ENCODE data around the gene NAGS. TPM values are rescaled to one million over a fixed set of nuclear protein-coding genes. Genes with fewer than 3 reads are reported as not detected.
"Not testable (repeated sequence)": the region's sequence is repeated elsewhere in the genome, so short reads cannot be mapped to it uniquely, and the experiment has no call there.

Gene NAGS
- total RNA-seq, 4 donors from 2014 or later: 0.84 to 7.2 (median 1.8) TPM

GRCh38 chr17:44045486-44045885 lies 41.1 kb downstream of the NAGS start:
- no peak for TF ChIP-seq POLR2A (IDR thresholded peaks at IDR 0.05)
- peaks cover 0 to 35% (median 4%) of the 10 kb centered on the region in 3 donors for H3K36me3 ChIP-seq
- 82 to 87% methylated on average over 4 of the region's 4 CpGs for WGBS, 2 donors
- H3K27me3 ChIP-seq: no peaks in the 10 kb centered on the region
- DNase-seq (ENCODE audit: low spot score in 2 of 2): no peak
- H3K4me3 ChIP-seq: no peak overlapping the region
- no peaks in the 10 kb centered on the region for H3K9me3 ChIP-seq
- H3K4me1 ChIP-seq: peaks cover 0 to 25% (median 8%) of the 10 kb centered on the region in 4 donors
- no peak overlapping the region for H3K27ac ChIP-seq

DNA sequence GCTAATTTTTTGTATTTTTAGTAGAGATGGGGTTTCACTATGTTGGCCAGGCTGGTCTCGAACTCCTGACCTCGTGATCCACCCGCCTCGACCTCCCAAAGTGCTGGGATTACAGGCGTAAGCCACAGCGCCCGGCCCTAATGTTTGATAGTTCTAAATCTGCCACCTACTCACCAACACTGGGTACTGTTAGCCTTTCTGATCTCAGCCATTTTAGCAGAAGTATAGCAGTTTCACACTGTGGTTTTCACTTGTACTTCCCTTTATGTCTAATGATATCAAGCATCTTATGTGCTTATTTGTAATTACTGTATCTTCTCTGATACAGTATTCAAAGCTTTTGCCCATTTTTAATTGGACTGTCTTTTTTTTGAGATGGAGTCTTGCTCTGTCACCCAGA lies 42.5 kb downstream of the NAGS start:
- H3K27me3 ChIP-seq; H3K4me3 ChIP-seq; H3K9me3 ChIP-seq; H3K27ac ChIP-seq; DNase-seq (ENCODE audit: low spot score in 2 of 2): not testable (repeated sequence)
- WGBS, 2 donors: 98% methylated on average over 7 of the region's 7 CpGs
- H3K36me3 ChIP-seq: peaks cover 0 to 49% (median 7%) of the 10 kb centered on the region in 3 donors
- H3K4me1 ChIP-seq: peaks cover 0 to 17% (median 7%) of the 10 kb centered on the region in 4 donors

GRCh38 chr17:44049294-44050060 lies 45.1 kb downstream of the NAGS start:
- no peak for DNase-seq (ENCODE audit: low spot score in 2 of 2)
- peaks cover 0 to 4% (median 2%) of the 10 kb centered on the region in 4 donors for H3K4me1 ChIP-seq
- H3K27ac ChIP-seq: no peak overlapping the region
- H3K9me3 ChIP-seq: no peaks in the 10 kb centered on the region
- no peak for TF ChIP-seq EP300 (IDR thresholded peaks at IDR 0.05)
- no peak for TF ChIP-seq POLR2A (IDR thresholded peaks at IDR 0.05)
- TF ChIP-seq CTCF (IDR thresholded peaks at IDR 0.05): no peak
- no peak overlapping the region for H3K4me3 ChIP-seq
- WGBS, 2 donors: 93 to 96% methylated on average over 9 of the region's 9 CpGs
- peaks cover 0 to 73% (median 11%) of the 10 kb centered on the region in 3 donors for H3K36me3 ChIP-seq
- no peaks in the 10 kb centered on the region for H3K27me3 ChIP-seq

GRCh38 chr17:44053125-44053872 lies 48.9 kb downstream of the NAGS start:
- no peak overlapping the region for H3K27ac ChIP-seq
- H3K27me3 ChIP-seq: no peaks in the 10 kb centered on the region
- H3K36me3 ChIP-seq: peaks cover 0 to 96% (median 15%) of the 10 kb centered on the region in 3 donors
- no peak for DNase-seq (ENCODE audit: low spot score in 2 of 2)
- peaks cover 0 to 4% (median 0%) of the 10 kb centered on the region in 4 donors for H3K4me1 ChIP-seq
- H3K9me3 ChIP-seq: no peaks in the 10 kb centered on the region
- 59 to 68% methylated on average over 3 of the region's 3 CpGs for WGBS, 2 donors
- no peak for TF ChIP-seq POLR2A (IDR thresholded peaks at IDR 0.05)
- no peak for TF ChIP-seq CTCF (IDR thresholded peaks at IDR 0.05)
- no peak for TF ChIP-seq EP300 (IDR thresholded peaks at IDR 0.05)
- H3K4me3 ChIP-seq: no peak overlapping the region

Small RNAs within 50 kb of the gene (small RNA-seq; reads per million reads assigned to genes)
- not detected for gene RF00012

Other genes with a start within 250 kb of the NAGS start
- gene SOST, start 245.8 kb upstream of the NAGS start, total RNA-seq: not detected
- 10 to 100 TPM; 38.6 to 50.1 (median 41.2) TPM for gene DUSP3, start 225.6 kb upstream of the NAGS start, total RNA-seq
- under 1 TPM in 1 of 4 donors, not detected in 3; 0.42 TPM for gene CFAP97D1, start 224.2 kb upstream of the NAGS start, total RNA-seq
- 10 to 100 TPM; 19.2 to 31.5 (median 22.1) TPM for gene MPP3, start 171.5 kb upstream of the NAGS start, total RNA-seq
- gene CD300LG, start 157.4 kb upstream of the NAGS start, total RNA-seq: 10 to 100 TPM in 1 of 4 donors, 1 to 10 TPM in 3; 4.0 to 12.9 (median 8.1) TPM
- 10 to 100 TPM in 2 of 4 donors, 1 to 10 TPM in 2; 4.2 to 22.9 (median 9.3) TPM for gene MPP2, start 97.1 kb upstream of the NAGS start, total RNA-seq
- not detected for gene PPY, start 62.1 kb upstream of the NAGS start, total RNA-seq
- 1 to 10 TPM in 1 of 4 donors, not detected in 3; 2.0 TPM for gene PYY, start 50.7 kb upstream of the NAGS start, total RNA-seq
- 10 to 100 TPM; 28.6 to 41.2 (median 34.5) TPM for gene TMEM101, start 10.3 kb downstream of the NAGS start, total RNA-seq
- gene LSM12, start 62.0 kb downstream of the NAGS start, total RNA-seq: 10 to 100 TPM; 18.2 to 37.2 (median 23.9) TPM
- 10 to 100 TPM; 24.9 to 68.7 (median 36.2) TPM for gene G6PC3, start 66.1 kb downstream of the NAGS start, total RNA-seq
- 100 to 1,000 TPM in 3 of 4 donors, 10 to 100 TPM in 1; 99.8 to 201 (median 125) TPM for gene HDAC5, start 119.0 kb downstream of the NAGS start, total RNA-seq
- gene HROB, start 137.3 kb downstream of the NAGS start, total RNA-seq: 1 to 10 TPM; 1.5 to 2.7 (median 2.1) TPM
- gene ASB16, start 166.1 kb downstream of the NAGS start, total RNA-seq: 1 to 10 TPM in 1 of 4 donors, not detected in 3; 2.7 TPM
- 10 to 100 TPM; 28.6 to 41.2 (median 35.6) TPM for gene TMUB2, start 182.3 kb downstream of the NAGS start, total RNA-seq
- gene ATXN7L3, start 195.3 kb downstream of the NAGS start, total RNA-seq: 10 to 100 TPM; 40.9 to 60.4 (median 52.7) TPM
- 10 to 100 TPM; 65.7 to 71.9 (median 69.3) TPM for gene UBTF, start 215.1 kb downstream of the NAGS start, total RNA-seq